ENCODE measurements around the gene JPT2.
A peak's percentile ranks its signal among the peaks of the same experiment; 100 is the strongest.

JPT2 gene

GRCh38 chr16:1677942-1678499 lies at the start of gene JPT2:
JPT2 (plus strand) TSS chr16:1678279; CDS start chr16:1678313, 34 bp downstream.
- DNase-seq (ENCODE audit: low spot score), result peak; percentile 100

DNA sequence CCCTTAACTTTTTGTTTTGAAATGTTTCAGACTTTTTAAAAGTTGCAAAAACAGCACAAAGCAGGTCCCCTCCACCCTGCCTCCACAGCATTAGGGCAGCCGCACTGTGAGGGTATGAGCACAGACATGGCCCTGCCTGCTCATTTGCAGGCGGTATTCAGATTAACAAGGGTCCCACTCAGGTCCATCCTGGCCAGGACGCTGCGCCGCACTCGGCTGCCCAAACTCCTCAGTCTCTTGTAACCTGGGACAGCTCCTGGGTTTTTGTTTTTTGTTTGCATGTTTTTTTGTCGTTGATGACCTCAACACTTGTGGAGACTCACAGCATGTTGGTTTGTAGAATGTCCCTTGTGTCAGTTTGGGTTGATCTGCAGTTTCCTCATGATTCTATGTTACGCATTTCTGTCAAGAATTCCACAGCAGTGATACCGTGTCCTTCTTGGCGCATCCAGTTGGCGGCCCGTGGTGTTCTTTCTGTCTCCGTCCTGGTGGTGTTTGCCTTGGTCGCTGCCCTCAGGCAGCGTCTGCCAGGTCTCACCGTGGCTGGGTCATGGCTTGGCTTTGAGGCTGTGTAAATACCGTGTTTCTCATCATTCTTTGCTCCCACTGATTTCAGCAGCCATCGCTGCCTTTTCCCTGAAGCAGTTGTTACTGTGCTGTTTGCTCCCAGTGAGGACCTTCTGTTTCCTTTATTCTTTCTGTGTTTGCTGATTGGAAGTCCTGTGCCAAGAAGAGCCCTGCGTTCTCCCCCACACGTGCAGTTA lies 47.4 kb upstream of the JPT2 start:
- no peak for DNase-seq (ENCODE audit: low spot score)

DNA sequence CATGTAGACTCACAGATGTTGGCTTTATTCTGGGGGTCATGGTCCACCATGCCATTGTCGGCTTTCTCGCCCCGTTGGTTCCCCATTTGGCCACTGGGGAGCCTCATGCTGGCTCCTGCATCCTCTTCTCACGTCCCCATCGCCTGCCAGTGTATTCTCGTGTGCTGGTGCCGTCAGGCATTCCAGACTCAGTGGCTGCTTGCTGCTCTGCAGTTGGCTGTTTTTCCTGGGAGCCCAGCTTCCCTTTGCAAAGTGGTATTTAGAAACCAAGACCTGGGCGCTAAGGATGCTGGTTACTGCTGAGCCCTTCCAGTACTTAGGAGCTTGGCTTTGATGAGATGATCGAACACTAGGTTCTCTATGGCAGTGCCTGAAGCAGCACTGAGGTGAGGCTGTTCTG lies 46.8 kb upstream of the JPT2 start:
- DNase-seq (ENCODE audit: low spot score), result no peak

DNA sequence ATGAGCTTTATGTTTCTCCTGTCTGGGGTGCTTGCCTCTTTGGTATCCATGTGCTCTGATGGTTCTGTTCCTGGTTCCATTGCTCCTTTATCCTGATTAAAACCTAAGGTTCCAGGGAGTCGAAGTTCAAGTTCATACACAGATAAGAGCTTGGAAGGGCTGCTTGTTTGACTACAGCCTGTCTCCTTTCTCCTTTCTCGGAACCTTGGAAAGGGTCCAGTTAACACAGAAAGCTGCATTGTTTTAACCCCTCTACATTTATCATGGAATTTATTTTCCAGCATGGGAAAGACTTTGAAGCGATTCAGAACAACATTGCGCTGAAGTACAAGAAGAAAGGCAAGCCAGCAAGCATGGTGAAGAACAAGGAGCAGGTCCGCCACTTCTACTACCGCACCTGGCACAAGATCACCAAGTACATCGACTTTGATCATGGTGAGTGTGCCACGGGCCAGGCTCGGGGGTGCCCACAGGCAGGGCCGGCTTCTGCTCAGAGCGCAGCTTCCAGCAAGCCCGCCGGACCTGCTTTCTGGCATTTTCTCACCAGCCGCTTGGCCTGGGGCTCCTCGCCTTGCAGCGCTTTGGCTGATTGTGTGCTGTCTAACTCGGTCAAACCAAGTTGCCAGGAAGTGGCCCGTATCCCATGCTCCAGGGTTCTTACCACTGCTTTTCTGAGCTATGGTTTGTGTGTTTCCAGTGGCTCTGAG lies 46.0 kb upstream of the JPT2 start:
- no peak for DNase-seq (ENCODE audit: low spot score)

DNA sequence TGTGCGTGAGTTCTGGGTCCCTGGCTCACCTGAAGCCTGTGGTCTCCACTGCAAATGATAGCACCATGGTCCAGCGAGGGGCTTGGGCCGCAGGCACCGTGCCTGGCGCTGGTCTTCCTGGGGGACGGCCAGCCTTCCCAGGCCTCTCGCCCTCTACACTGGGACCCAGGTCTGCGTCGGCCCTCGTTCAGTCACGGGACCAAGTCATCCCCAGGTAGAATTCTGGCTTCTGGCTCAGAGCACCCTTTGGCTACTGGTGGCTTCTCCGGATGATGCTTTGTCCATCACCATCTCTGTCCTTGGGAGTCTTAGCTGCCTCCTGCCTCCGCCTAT lies 45.5 kb upstream of the JPT2 start:
- DNase-seq (ENCODE audit: low spot score), result no peak

DNA sequence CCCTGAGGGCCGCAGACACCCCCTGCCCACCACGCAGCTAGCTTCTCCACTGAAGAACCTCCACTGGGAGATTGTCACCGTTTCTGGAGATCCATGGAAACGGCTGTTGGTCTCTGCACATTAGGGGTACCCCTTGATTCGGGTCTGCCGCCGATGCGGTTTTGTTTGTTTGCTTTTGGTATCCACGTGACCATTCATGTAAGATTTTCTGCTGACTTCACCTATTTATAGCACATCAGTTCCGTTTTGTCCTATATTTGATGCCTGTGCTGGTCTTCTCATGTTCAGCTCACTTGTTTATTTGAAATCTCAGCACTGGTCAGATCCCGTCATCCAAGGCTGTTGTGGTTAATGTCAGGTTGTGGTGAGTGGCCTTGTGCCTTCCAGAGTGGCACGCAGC lies 44.8 kb upstream of the JPT2 start:
- no peak for DNase-seq (ENCODE audit: low spot score)

DNA sequence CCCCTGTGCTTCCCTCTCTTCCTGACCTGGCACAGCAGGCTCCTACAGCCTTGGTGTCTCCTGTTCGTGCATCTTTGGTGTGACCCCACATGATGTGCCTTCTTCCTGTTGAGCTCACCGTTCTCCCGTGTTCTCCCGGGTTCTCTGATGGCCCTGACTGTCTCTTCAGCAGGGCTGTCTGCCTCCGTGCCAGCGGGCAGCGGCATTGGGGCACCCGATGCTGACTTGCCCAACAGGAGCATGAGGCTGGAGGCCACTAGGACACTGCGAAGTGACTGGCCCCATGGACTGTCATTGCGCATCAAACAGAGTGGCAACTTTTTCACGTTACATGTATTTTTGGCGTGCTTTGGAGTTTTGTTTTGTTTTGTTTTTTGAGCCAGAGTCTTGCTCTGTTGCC lies 43.5 kb upstream of the JPT2 start:
- no peak for DNase-seq (ENCODE audit: low spot score)

- DNase-seq (ENCODE audit: low spot score), result no peak
Measured at GRCh38 chr16:1635070-1635469, 43.0 kb upstream of the JPT2 start.

DNA sequence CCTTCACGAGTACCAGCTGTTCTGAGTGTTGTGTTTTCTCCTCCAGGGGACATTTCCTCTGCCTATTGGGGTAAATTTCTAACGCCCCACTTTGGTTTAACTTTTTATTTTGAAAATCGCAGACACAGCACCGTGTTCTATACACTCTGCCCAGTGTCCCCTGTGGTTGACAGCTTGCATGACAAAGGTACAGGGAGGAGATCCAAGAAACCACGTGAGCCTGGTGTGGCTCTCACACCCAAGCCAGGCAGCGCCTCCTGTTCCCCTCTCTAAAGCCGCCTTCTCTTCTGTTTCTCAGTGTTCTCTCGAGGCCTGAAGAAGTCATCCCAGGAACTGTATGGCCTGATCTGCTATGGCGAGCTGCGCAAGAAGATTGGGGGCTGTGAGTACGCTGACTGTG lies 40.6 kb upstream of the JPT2 start:
- DNase-seq (ENCODE audit: low spot score), result no peak

- DNase-seq (ENCODE audit: low spot score), result no peak
Measured at GRCh38 chr16:1638757-1639156, 39.3 kb upstream of the JPT2 start.

GRCh38 chr16:1639282-1639681 lies 38.8 kb upstream of the JPT2 start:
- no peak for DNase-seq (ENCODE audit: low spot score)

GRCh38 chr16:1639860-1640259 lies 38.2 kb upstream of the JPT2 start:
- no peak for DNase-seq (ENCODE audit: low spot score)

GRCh38 chr16:1640261-1640941 lies 37.7 kb upstream of the JPT2 start:
- no peak for DNase-seq (ENCODE audit: low spot score)

DNA sequence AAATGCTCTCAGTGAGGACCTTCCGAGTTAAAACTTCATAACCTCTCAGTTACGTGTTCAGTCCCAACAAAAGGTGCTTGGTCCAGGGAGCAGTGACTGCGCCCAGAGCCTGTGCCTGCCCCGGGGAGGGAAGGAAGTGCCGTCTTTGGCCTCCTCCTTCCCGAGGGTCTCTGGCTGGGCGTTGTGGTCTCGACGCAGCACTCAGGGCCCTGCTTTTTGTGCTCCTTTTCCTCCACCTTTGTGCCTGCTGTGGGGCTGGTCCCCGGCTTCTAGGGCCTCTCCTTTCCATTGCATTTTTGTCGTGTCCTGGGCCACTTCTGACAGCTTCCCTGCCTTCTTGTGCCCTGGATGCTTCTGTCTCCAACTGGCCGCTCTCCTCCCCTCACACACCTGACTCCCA lies 36.8 kb upstream of the JPT2 start:
- no peak for DNase-seq (ENCODE audit: low spot score)

- DNase-seq (ENCODE audit: low spot score), result no peak
Measured at GRCh38 chr16:1642148-1642547, 35.9 kb upstream of the JPT2 start.

GRCh38 chr16:1642753-1643152 lies 35.3 kb upstream of the JPT2 start:
- DNase-seq (ENCODE audit: low spot score), result no peak

DNA sequence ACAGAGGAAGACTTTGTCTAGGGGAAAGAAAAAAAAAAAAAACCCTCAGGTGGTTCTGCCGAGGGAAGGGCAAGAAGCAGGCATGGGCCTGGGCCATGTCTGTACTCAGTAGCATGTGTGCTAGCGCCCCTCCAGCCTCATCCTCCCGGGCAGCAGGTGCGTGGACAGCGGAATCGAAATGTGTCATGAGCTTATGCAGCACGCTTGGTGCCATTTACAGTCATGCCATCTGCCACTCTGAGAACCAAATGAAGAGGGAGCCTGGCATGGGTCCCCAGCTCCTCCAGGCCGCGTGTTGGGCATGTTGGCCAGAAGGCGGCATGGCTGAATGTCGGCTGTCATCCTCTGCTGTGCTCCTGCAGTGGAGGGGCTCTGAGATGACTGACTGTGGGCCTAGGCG lies 34.6 kb upstream of the JPT2 start:
- DNase-seq (ENCODE audit: low spot score), result no peak

GRCh38 chr16:1645914-1646525 lies 32.1 kb upstream of the JPT2 start:
- DNase-seq (ENCODE audit: low spot score), result no peak

GRCh38 chr16:1647856-1648255 lies 30.2 kb upstream of the JPT2 start:
- DNase-seq (ENCODE audit: low spot score), result no peak

DNA sequence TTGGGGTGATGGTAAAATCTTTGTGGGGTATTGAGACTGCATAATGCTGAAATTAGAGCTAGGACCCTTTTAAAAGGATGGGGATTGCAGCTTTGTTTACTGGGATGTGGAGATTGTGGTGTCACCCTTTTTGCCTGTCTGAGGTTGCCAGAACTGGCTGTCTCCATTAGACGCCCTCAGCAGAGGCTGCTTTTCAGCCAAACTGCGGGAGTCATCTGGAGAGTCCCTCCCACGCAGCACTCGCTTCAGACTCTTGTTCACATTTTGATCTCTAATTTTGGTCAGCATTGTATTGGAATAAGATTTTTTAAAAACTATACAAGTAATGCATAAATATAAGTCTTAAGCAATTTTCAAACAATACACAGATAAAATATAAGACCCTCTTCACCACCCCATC lies 27.9 kb upstream of the JPT2 start:
- DNase-seq (ENCODE audit: low spot score), result no peak

DNA sequence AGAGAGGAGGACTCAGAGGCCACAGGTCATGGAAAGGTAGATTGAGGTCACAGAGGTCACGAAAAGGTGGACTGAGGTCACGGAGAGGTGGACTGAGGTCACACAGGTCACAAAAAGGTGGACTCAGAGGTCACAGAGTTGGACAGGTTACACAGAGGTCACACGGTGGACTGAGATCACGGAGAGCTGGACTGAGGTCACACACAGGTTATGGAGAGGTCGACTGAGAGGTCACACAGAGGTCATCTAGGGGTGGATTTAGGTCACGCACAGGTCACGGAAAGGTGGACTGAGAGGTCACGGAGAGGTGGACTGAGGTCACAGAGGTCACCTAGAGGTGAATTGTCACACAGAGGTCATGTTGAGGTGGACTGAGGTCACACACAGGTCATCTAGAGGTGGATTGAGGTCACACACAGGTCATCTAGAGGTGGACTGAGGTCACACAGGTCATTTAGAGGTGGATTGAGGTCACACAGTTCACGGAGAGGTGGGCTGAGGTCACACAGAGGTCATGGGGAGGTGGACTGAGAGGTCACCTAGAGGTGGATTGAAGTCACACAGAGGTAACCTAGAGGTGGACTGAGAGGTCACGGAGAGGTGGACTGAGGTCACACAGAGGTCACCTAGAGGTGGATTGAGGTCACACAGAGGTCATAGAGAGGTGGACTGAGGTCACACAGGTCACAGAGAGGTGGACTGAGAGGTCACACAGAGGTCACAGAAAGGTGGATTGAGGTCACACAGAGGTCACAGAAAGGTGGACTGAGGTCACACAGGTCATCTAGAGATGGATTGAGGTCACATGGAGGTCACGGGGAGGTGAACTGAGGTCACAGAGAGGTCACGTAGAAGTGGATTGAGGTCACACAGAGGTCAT lies 26.7 kb upstream of the JPT2 start:
- DNase-seq (ENCODE audit: low spot score), result no peak

- DNase-seq (ENCODE audit: low spot score), result no peak
Measured at GRCh38 chr16:1651974-1652312, 26.1 kb upstream of the JPT2 start.
